Body of pancreas (tissue), 4 donors: ENCODE measurements around the gene FBXO40.
"Not testable (repeated sequence)": the region's sequence is repeated elsewhere in the genome, so short reads cannot be mapped to it uniquely, and the experiment has no call there.

Source experiments
- CTCF ChIP-seq, 7 experiments: fragments of 450-650 bp in 4 of 7; fragments of 200-600 bp in 3 of 7; sonication (generic) in 3 of 7; IDR thresholded peaks; one replicate each; pipeline ENCODE4 v1.5.1; 2016 to 2019; ENCODE audit warnings: antibody characterized with exemption in 7 of 7
- POLR2A ChIP-seq, 3 donors: fragments of 450-650 bp; IDR thresholded peaks; one replicate each; pipeline ENCODE4 v1.6.1; 2016; ENCODE audit warnings: antibody characterized with exemption in 3 of 3, mild to moderate bottlenecking in 2 of 3

- not testable (repeated sequence) for TF ChIP-seq CTCF, POLR2A (IDR thresholded peaks at IDR 0.05)
Observed at GRCh38 chr3:121593806-121594205, 627 bp downstream of the FBXO40 start.
